ENCODE results near the gene GOLGA5.
A peak's percentile ranks its signal among the peaks of the same experiment; 100 is the strongest.
"Not testable (repeated sequence)": the region's sequence is repeated elsewhere in the genome, so short reads cannot be mapped to it uniquely, and the experiment has no call there.

The GOLGA5 gene, protein sequence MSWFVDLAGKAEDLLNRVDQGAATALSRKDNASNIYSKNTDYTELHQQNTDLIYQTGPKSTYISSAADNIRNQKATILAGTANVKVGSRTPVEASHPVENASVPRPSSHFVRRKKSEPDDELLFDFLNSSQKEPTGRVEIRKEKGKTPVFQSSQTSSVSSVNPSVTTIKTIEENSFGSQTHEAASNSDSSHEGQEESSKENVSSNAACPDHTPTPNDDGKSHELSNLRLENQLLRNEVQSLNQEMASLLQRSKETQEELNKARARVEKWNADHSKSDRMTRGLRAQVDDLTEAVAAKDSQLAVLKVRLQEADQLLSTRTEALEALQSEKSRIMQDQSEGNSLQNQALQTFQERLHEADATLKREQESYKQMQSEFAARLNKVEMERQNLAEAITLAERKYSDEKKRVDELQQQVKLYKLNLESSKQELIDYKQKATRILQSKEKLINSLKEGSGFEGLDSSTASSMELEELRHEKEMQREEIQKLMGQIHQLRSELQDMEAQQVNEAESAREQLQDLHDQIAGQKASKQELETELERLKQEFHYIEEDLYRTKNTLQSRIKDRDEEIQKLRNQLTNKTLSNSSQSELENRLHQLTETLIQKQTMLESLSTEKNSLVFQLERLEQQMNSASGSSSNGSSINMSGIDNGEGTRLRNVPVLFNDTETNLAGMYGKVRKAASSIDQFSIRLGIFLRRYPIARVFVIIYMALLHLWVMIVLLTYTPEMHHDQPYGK

DNA sequence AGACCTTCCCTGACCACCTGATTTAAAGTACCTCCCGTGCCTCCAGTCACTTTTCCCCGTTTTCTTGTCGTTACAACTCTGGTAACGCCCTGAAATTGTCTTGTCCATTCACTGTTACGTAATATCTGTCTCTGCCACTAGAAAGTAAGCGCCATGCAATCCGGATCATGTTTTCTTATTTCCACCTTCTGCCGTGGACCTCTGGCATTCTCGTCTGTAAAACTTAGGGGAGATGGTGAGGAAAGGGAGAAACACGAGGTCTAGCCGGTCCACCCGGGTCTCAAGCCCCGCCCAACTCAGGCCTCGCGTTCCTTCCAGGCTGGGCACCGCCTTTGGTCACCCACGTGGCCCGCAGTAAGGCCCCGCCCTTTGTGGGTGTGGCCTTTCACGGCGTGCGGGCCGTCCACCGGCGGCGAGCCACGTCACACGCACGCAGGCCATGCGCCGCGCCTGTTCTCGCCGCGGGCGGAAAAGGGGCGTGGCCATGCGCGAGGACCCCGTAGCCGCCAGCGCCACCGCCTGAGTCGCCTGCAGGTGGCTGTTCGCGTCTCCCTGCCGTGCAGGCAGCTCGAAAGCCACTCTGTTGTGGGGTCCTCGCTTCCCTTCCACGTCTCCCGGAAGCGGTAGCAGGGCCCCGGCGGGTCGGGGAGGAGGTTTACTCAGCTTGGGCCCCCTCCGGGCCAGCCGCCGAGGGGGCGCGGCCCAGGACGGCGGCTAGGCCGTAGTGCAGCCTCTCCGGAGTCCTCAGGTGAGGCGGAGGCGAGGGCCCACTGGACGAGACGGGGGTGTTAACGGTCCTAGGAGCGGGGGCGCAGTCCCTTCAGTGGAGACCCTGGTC lies at the start of gene GOLGA5:
Gene GOLGA5 (plus strand): TSS at position 597 of the 838 bp plus-strand sequence. CDS start 3,133 bp downstream, outside the sequence.
- FAIRE-seq (peak; percentile 97), DNase-seq (ENCODE audit: extremely low spot score, insufficient read length, low read depth) (peak; percentile 86)

GRCh38 chr14:92747701-92748258 lies 46.3 kb upstream of the GOLGA5 start:
- DNase-seq (ENCODE audit: extremely low spot score, insufficient read length, low read depth): no peak
- FAIRE-seq: peak; percentile 39

DNA sequence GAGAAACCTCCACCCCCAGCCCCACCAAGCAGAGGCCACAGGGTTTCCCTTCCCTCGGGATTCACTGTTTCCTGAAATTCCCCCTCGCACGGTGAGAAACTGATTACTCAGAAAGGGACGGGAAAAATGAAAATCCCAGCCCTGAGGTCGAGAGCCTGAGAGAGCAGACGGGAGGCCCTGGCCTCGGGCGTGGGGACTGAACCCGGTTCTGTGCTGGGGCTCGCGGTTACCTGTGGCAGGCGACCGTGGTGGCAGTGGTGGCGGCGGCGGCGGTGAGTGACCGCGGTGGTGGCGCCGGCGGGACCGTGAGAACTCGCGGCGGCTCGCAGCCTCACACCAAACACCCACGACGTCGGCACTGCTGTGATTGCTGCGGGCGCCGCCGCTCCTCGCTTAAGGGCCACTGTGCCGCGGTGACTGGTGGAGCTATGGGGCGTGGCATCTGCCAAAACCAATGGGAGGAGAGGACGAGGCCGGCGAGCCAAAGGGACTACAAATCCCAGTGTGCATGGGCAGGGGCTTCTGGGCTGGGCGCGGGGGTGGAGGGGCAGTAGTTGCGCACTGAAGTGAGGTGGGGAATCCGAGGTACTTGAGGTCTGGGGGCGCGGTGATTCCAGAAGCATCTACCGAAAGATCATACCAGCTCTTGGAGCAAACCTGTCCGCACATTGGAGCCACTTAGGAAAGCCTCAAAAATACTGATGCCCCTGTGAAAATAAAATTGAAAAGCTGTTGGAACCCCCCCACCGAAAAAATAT lies 45.7 kb upstream of the GOLGA5 start, which contains the start of gene LGMN:
Gene LGMN (minus strand): TSS at position 369 of the 758 bp plus-strand sequence. CDS start 15,841 bp downstream, outside the sequence.
- FAIRE-seq (peak; percentile 90), DNase-seq (ENCODE audit: extremely low spot score, insufficient read length, low read depth) (peak; percentile 74)

GRCh38 chr14:92750222-92750728 lies 43.8 kb upstream of the GOLGA5 start:
- FAIRE-seq; DNase-seq (ENCODE audit: extremely low spot score, insufficient read length, low read depth): not testable (repeated sequence)

DNA sequence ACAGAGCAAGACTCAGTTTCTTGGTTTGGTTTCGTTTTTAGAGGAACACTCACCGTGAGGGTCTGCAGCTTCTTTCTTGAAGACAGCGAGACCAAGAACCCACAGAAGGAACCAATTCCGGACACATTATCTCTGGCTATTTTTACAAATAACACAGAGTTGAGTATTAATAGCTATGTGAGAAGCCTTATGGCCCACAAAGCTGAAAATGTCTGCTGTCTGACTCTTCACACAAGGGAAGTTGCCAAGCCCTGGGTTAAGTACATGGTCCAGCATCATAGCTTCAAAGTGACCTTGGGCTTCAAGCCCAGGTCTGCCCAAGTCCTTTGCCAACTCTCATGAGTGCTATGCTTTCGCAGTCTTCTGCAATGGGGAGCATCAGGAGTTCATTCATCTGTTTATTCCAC lies 43.1 kb upstream of the GOLGA5 start:
- DNase-seq (ENCODE audit: extremely low spot score, insufficient read length, low read depth) (no peak), FAIRE-seq (peak; percentile 52)

DNA sequence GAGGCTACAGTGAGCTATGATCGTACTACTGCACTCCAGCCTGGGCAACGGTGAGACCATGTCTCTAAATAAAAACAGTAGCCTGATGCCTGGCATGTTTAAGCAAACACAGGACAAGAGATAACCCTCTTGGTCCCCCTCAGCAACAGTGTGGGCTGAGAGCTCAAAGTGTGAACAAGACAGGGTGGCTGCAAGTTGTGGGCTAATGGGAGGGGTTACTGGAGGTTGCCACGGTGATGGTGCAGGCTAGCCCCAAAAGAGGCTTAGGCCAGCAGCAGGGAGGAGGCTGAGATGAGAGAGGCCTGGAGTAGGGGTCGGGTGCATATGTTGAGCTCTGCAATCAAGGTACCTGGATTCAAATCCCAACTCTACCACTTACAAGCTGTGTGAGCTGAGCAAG lies 42.3 kb upstream of the GOLGA5 start:
- no peak for FAIRE-seq
- no peak for DNase-seq (ENCODE audit: extremely low spot score, insufficient read length, low read depth)

GRCh38 chr14:92753250-92753649 lies 40.9 kb upstream of the GOLGA5 start:
- FAIRE-seq: no peak
- no peak for DNase-seq (ENCODE audit: extremely low spot score, insufficient read length, low read depth)

GRCh38 chr14:92754966-92755365 lies 39.1 kb upstream of the GOLGA5 start:
- DNase-seq (ENCODE audit: extremely low spot score, insufficient read length, low read depth) (no peak), FAIRE-seq (no peak)

- DNase-seq (ENCODE audit: extremely low spot score, insufficient read length, low read depth) (no peak), FAIRE-seq (no peak)
Measured at GRCh38 chr14:92755495-92755894, 38.6 kb upstream of the GOLGA5 start.

- no peak for FAIRE-seq
- DNase-seq (ENCODE audit: extremely low spot score, insufficient read length, low read depth): no peak
Measured at GRCh38 chr14:92756446-92756845, 37.7 kb upstream of the GOLGA5 start.

- DNase-seq (ENCODE audit: extremely low spot score, insufficient read length, low read depth): no peak
- FAIRE-seq: no peak
Measured at GRCh38 chr14:92759300-92759678, 34.8 kb upstream of the GOLGA5 start.

GRCh38 chr14:92759679-92760523 lies 34.2 kb upstream of the GOLGA5 start:
- FAIRE-seq (peak; percentile 94), DNase-seq (ENCODE audit: extremely low spot score, insufficient read length, low read depth) (no peak)

DNA sequence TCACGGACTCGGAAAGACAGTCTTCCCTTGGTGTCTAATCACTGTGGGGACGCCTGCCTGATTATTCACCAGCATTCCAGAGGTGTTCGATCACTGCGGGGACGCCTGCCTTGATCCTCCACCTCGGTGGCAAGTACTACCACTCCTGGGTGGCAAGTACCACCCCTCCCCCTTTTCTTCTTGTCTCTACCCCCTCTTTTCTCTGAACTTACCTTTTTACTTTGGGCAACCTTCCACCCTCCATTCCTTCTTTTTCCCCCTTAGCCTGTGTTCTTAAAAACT lies 33.6 kb upstream of the GOLGA5 start:
- no peak for DNase-seq (ENCODE audit: extremely low spot score, insufficient read length, low read depth)

GRCh38 chr14:92763666-92764631 lies 30.2 kb upstream of the GOLGA5 start:
- peak; percentile 93 for FAIRE-seq
- DNase-seq (ENCODE audit: extremely low spot score, insufficient read length, low read depth): not testable (repeated sequence)

More for the DNA sequence above, 33.6 kb upstream of the GOLGA5 start:
- FAIRE-seq: no peak

GRCh38 chr14:92768236-92768635 lies 25.9 kb upstream of the GOLGA5 start:
- FAIRE-seq: peak; percentile 100
- not testable (repeated sequence) for DNase-seq (ENCODE audit: extremely low spot score, insufficient read length, low read depth)

DNA sequence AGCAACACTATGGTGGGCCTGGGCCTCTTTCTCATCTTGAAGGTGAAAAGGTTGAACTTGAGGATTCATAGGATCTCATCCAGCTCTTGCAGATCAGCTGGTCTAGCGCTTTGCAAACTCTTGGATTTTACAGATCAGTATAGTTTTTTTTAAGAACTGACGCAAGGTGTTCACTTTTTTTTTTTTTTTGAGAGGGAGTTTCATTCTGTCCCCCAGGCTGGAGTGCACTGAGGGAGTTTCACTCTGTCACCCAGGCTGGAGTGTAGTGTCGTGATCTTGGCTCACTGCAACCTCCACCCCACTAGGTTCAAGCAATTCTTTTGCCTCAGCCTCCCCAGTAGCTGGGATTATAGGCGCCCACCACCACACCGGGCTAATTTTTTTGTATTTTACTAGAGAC lies 25.3 kb upstream of the GOLGA5 start:
- no peak for DNase-seq (ENCODE audit: extremely low spot score, insufficient read length, low read depth)
- peak; percentile 9 for FAIRE-seq

- peak; percentile 50 for FAIRE-seq
Measured at GRCh38 chr14:92770484-92770883, 23.6 kb upstream of the GOLGA5 start.

More at GRCh38 chr14:92770484-92770883, 23.6 kb upstream of the GOLGA5 start:
- no peak for DNase-seq (ENCODE audit: extremely low spot score, insufficient read length, low read depth)

All from GM18507 (cell line).